Transverse colon (tissue), 4 donors: ENCODE results near the gene BRSK2. TPM values are rescaled to one million over a fixed set of nuclear protein-coding genes. Genes with fewer than 3 reads are reported as not detected.

Experiments
- DNase-seq: peaks from one replicate; pipeline ENCODE4 v3.0.0-alpha.2; 2019
- H3K27ac ChIP-seq, 4 donors: fragments of 200-600 bp; sonication (generic); 2 replicates each; pipeline ENCODE4 v1.5.1; 2016 to 2018; ENCODE audit warnings: inconsistent platforms in 4 of 4
- H3K27me3 ChIP-seq: fragments of 200-600 bp; sonication (generic); 2 replicates; pipeline ENCODE4 v1.5.1; 2017; ENCODE audit warnings: inconsistent platforms
- H3K36me3 ChIP-seq, 4 donors: fragments of 200-600 bp; sonication (generic); 2 replicates each; pipeline ENCODE4 v1.5.1; 2017 to 2019; ENCODE audit warnings: inconsistent platforms in 4 of 4
- H3K4me1 ChIP-seq, 4 donors: fragments of 200-600 bp; sonication (generic); 2 replicates each; pipeline ENCODE4 v1.5.1; 2017 to 2020; ENCODE audit warnings: inconsistent platforms in 4 of 4
- H3K4me3 ChIP-seq, 4 donors: fragments of 200-600 bp; sonication (generic); 1 replicate in 1 of 4; 2 replicates in 3 of 4; pipeline versions ENCODE4 v1.5.1 to v1.6.1; 2017 to 2019; ENCODE audit warnings: inconsistent platforms in 4 of 4
- H3K9me3 ChIP-seq, 2 donors: fragments of 200-600 bp; sonication (generic); 2 replicates each; pipeline ENCODE4 v1.5.1; 2017 to 2019; ENCODE audit warnings: inconsistent platforms in 2 of 2
- CTCF ChIP-seq, 5 experiments: fragments of 200-600 bp in 3 of 5; fragments of 450-650 bp in 2 of 5; sonication (generic) in 3 of 5; IDR thresholded peaks; 1 replicate in 2 of 5; 2 replicates in 3 of 5; pipeline ENCODE4 v1.5.1; 2016 to 2017; ENCODE audit warnings: antibody characterized with exemption in 5 of 5, inconsistent platforms in 3 of 5, mild to moderate bottlenecking in 2 of 5, moderate library complexity in 1 of 5
- EP300 ChIP-seq: sonication (generic); formaldehyde crosslinking; IDR thresholded peaks from one replicate; pipeline ENCODE4 v1.6.1; 2017; ENCODE audit warnings: antibody characterized with exemption, low read depth
- POLR2A ChIP-seq: fragments of 450-650 bp; IDR thresholded peaks from one replicate; pipeline ENCODE4 v1.6.1; 2016; ENCODE audit warnings: antibody characterized with exemption, mild to moderate bottlenecking, moderate library complexity
- POLR2AphosphoS5 ChIP-seq, 3 donors: sonication (generic); formaldehyde crosslinking; IDR thresholded peaks; one replicate each; pipeline ENCODE4 v1.6.1; 2016; ENCODE audit warnings: antibody characterized with exemption in 3 of 3
- WGBS, 2 donors: methylation state at CpG; one replicate each; pipeline ENCODE4 v1.1.5; 2018; ENCODE audit warnings: low coverage in 1 of 2; 5-methylcytosine and 5-hydroxymethylcytosine counted together
- in situ Hi-C, 4 donors: fragments of 200-750 bp; cut with MboI; loops; one replicate each; pipeline versions ENCODE4 v1.15.0 to v1.15.1; 2017; ENCODE audit warnings: low sequenced_read_pairs in 3 of 4, low pct_ligation_motif_present in 1 of 4, low pct_unique_long_range_greater_than_20kb in 1 of 4
- intact Hi-C: fragments of 100-400 bp; cut with DNase I; formaldehyde crosslinking; loops from one replicate; pipeline ENCODE4 v1.15.1; 2023; ENCODE audit warnings: low total_unique reads
- total RNA-seq, 4 donors: library from RNA; depleted of rRNA; stranded (reverse); fragments of >200 nt; gene quantifications; one replicate each; pipeline ENCODE4 v1.1.0, GENCODE V29; 2016

Gene BRSK2
- total RNA-seq, 4 donors from 2014 or later, result 0.14 to 1.8 (median 0.95) TPM; not detected in 1

GRCh38 chr11:1502168-1502953 lies 112.6 kb downstream of the BRSK2 start:
- no peaks in the 10 kb centered on the region for H3K9me3 ChIP-seq
- H3K4me3 ChIP-seq, result no peak overlapping the region
- no peak for DNase-seq
- intact Hi-C loops, result no loop called here
- in situ Hi-C loops, result loop anchor here in 3 of 4 donors (25.0 kb wide), 3 partner anchors 215 to 615 kb away; partner anchors contain the start of gene MUC5B (in 2 of the 3)
- WGBS, 2 donors, result 92% methylated on average over 23 of the region's 24 CpGs; no CpG with 5 or more reads in 1 of the 2 donors
- H3K4me1 ChIP-seq, result peaks cover 16 to 30% (median 19%) of the 10 kb centered on the region in 4 donors
- H3K27ac ChIP-seq, result peak overlapping the region in 3 of 4 donors; percentile 34 to 66 (median 44)
- H3K27me3 ChIP-seq, result no peaks in the 10 kb centered on the region
- no peaks in the 10 kb centered on the region for H3K36me3 ChIP-seq
- no peak for TF ChIP-seq POLR2A
- no peak for TF ChIP-seq POLR2AphosphoS5 (IDR thresholded peaks at IDR 0.05)
- no peak for TF ChIP-seq EP300

- Histone ChIP-seq H3K27me3 (no peaks in the 10 kb centered on the region), H3K9me3 (no peaks in the 10 kb centered on the region), H3K4me1 (peaks cover 16 to 37% (median 24%) of the 10 kb centered on the region in 4 donors), H3K4me3 (no peak overlapping the region), H3K27ac (peak overlapping the region in 3 of 4 donors; percentile 34 to 66 (median 44)), H3K36me3 (no peaks in the 10 kb centered on the region)
- DNase-seq, result no peak
- WGBS, 2 donors, result 77% methylated on average over 20 of the region's 20 CpGs; no CpG with 5 or more reads in 1 of the 2 donors
- TF ChIP-seq POLR2AphosphoS5 (IDR thresholded peaks at IDR 0.05), result no peak
- TF ChIP-seq EP300, result no peak
- no peak for TF ChIP-seq POLR2A
- TF ChIP-seq CTCF (IDR thresholded peaks at IDR 0.05), result no peak
- in situ Hi-C loops, result loop anchor here in 3 of 4 donors (25.0 kb wide), 3 partner anchors 216 to 616 kb away; partner anchors contain the start of gene MUC5B (in 2 of the 3)
- intact Hi-C loops, result no loop called here
These were observed 113.4 kb downstream of the BRSK2 start for GRCh38 chr11:1502954-1503707.

- 67% methylated on average over 14 of the region's 14 CpGs; no CpG with 5 or more reads in 1 of the 2 donors for WGBS, 2 donors
- DNase-seq, result no peak
- intact Hi-C loops, result no loop called here
These were observed 114.0 kb downstream of the BRSK2 start for GRCh38 chr11:1503708-1504104.

GRCh38 chr11:1504138-1504537 lies 114.4 kb downstream of the BRSK2 start:
- Histone ChIP-seq H3K36me3 (no peaks in the 10 kb centered on the region), H3K4me1 (peaks cover 16 to 45% (median 27%) of the 10 kb centered on the region in 4 donors), H3K27me3 (no peaks in the 10 kb centered on the region), H3K27ac (peak overlapping the region in 3 of 4 donors; percentile 34 to 66 (median 44)), H3K9me3 (no peaks in the 10 kb centered on the region), H3K4me3 (no peak overlapping the region)
- no peak for DNase-seq
- TF ChIP-seq POLR2AphosphoS5 (IDR thresholded peaks at IDR 0.05) (no peak), EP300 (no peak), CTCF (IDR thresholded peaks at IDR 0.05) (no peak), POLR2A (no peak)
- intact Hi-C loops, result no loop called here
- in situ Hi-C loops, result loop anchor here in 3 of 4 donors (25.0 kb wide), 3 partner anchors 217 to 617 kb away; partner anchors contain the start of gene MUC5B (in 2 of the 3)
- WGBS, 2 donors, result 80% methylated on average over 9 of the region's 9 CpGs; no CpG with 5 or more reads in 1 of the 2 donors

More at GRCh38 chr11:1503708-1504104, 114.0 kb downstream of the BRSK2 start:
- H3K4me3 ChIP-seq, result no peak overlapping the region
- peak overlapping the region in 3 of 4 donors; percentile 34 to 66 (median 44) for H3K27ac ChIP-seq
- in situ Hi-C loops, result loop anchor here in 3 of 4 donors (25.0 kb wide), 3 partner anchors 216 to 616 kb away; partner anchors contain the start of gene MUC5B (in 2 of the 3)
- no peaks in the 10 kb centered on the region for H3K27me3 ChIP-seq
- H3K36me3 ChIP-seq, result no peaks in the 10 kb centered on the region
- TF ChIP-seq POLR2AphosphoS5 (IDR thresholded peaks at IDR 0.05) (no peak), EP300 (no peak)
- no peaks in the 10 kb centered on the region for H3K9me3 ChIP-seq
- peaks cover 16 to 42% (median 25%) of the 10 kb centered on the region in 4 donors for H3K4me1 ChIP-seq
